Esophagus muscularis mucosa (tissue), 3 donors: ENCODE measurements around the gene COX8C.

Source experiments
- POLR2A ChIP-seq: fragments of 450-650 bp; IDR thresholded peaks from one replicate; pipeline ENCODE4 v1.6.1; 2017; ENCODE audit warnings: antibody characterized with exemption, moderate library complexity, mild to moderate bottlenecking, low read depth
- POLR2AphosphoS5 ChIP-seq, 2 donors: sonication (generic); formaldehyde crosslinking; IDR thresholded peaks; one replicate each; pipeline ENCODE4 v1.6.1; 2017; ENCODE audit warnings: antibody characterized with exemption in 2 of 2
- TF ChIP-seq, protein P1 (sequence below), 3 experiments: fragments of 200-600 bp in 2 of 3; fragments of 450-650 bp in 1 of 3; sonication (generic) in 2 of 3; IDR thresholded peaks; one replicate each; pipeline ENCODE4 v1.5.1; 2017 to 2019; ENCODE audit warnings: antibody characterized with exemption in 3 of 3, mild to moderate bottlenecking in 2 of 3, moderate library complexity in 1 of 3

DNA sequence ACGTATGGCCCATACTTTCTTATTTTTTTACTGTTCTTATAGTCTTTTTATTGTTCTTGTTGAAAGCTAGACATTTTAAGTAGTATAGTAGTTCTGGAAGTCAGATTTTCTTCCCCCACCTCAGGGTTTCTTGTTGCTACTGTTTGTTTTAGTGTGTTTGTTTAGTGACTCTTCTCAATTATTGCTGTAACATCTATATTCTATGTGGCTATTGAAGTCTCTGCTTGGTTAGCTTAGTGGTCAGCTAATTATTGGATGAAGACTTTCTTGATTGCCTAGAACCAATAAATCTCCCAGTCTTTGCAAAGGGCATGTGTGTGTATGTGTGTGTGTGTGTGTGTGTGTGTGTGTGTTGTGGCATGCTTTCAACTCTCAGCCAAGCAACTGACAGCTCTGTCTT lies 49.5 kb downstream of the COX8C start:
- TF ChIP-seq POLR2A (no peak), POLR2AphosphoS5 (IDR thresholded peaks at IDR 0.05) (no peak)
- TF ChIP-seq, protein P1, sequence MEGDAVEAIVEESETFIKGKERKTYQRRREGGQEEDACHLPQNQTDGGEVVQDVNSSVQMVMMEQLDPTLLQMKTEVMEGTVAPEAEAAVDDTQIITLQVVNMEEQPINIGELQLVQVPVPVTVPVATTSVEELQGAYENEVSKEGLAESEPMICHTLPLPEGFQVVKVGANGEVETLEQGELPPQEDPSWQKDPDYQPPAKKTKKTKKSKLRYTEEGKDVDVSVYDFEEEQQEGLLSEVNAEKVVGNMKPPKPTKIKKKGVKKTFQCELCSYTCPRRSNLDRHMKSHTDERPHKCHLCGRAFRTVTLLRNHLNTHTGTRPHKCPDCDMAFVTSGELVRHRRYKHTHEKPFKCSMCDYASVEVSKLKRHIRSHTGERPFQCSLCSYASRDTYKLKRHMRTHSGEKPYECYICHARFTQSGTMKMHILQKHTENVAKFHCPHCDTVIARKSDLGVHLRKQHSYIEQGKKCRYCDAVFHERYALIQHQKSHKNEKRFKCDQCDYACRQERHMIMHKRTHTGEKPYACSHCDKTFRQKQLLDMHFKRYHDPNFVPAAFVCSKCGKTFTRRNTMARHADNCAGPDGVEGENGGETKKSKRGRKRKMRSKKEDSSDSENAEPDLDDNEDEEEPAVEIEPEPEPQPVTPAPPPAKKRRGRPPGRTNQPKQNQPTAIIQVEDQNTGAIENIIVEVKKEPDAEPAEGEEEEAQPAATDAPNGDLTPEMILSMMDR (IDR thresholded peaks at IDR 0.05) = no peak
